ENCODE data around the gene ZNF143. TPM values are rescaled to one million over a fixed set of nuclear protein-coding genes. Genes with fewer than 3 reads are reported as not detected.

Gene ZNF143
- total and polyA plus RNA-seq, 2 of the 13 experiments (the other 11 are each of a cell fraction or from before 2014, with no cell fraction given), result 22.4 to 35.6 TPM

DNA sequence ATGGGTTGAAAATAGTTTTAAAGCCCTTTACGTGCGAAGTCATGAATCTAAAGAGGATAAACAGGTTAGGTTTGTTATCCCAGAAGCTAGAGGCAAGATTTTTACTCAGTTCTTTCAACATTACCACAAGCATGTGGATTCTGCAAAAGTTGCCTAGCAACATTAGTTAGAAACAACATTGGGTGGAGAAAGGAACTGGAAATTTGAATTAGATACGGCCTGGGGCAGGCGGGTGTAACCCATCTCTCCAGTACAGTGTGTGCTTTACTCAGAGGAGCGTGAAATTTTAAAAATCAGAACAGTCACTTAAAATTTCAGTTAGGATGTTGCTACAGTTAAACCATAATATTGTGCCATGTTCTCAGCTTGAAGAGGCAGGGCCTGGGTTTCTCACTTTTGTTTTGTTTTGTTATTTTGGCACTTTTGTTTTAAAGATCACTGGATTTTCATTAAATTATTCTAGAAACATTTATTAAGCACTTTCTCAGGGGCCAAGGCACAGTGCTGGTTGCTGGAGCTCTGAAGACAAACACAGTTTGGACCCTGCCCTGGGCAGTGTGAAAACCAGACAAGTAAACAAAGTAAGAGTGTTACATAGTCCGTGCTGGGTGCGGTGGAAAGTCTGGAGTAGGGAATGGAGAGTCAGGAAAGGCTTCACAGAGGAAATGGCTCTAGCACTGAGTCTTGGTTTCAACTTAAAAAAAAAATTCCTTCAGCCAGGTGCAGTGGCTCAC lies 108.2 kb downstream of the ZNF143 start (continued):
- TF ChIP-seq, protein P1, sequence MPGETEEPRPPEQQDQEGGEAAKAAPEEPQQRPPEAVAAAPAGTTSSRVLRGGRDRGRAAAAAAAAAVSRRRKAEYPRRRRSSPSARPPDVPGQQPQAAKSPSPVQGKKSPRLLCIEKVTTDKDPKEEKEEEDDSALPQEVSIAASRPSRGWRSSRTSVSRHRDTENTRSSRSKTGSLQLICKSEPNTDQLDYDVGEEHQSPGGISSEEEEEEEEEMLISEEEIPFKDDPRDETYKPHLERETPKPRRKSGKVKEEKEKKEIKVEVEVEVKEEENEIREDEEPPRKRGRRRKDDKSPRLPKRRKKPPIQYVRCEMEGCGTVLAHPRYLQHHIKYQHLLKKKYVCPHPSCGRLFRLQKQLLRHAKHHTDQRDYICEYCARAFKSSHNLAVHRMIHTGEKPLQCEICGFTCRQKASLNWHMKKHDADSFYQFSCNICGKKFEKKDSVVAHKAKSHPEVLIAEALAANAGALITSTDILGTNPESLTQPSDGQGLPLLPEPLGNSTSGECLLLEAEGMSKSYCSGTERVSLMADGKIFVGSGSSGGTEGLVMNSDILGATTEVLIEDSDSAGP (CRISPR knock-in tag; IDR thresholded peaks at IDR 0.05; ENCODE audit: borderline replicate concordance), result no peak
- peak; percentile 49; the same call in 1 of the 2 replicates for TF ChIP-seq KDM5A (IDR thresholded peaks at IDR 0.05; ENCODE audit: borderline replicate concordance, low read length)
- TF ChIP-seq JARID2 (CRISPR knock-in tag; IDR thresholded peaks at IDR 0.05; ENCODE audit: insufficient replicate concordance), result no peak
- TF ChIP-seq, protein P2, sequence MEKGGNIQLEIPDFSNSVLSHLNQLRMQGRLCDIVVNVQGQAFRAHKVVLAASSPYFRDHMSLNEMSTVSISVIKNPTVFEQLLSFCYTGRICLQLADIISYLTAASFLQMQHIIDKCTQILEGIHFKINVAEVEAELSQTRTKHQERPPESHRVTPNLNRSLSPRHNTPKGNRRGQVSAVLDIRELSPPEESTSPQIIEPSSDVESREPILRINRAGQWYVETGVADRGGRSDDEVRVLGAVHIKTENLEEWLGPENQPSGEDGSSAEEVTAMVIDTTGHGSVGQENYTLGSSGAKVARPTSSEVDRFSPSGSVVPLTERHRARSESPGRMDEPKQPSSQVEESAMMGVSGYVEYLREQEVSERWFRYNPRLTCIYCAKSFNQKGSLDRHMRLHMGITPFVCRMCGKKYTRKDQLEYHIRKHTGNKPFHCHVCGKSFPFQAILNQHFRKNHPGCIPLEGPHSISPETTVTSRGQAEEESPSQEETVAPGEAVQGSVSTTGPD (CRISPR knock-in tag; IDR thresholded peaks at IDR 0.05), result no peak
- peak; percentile 92 for TF ChIP-seq ZFP37 (CRISPR knock-in tag; IDR thresholded peaks at IDR 0.05; ENCODE audit: borderline replicate concordance)
- TF ChIP-seq ZNF775 (CRISPR knock-in tag; IDR thresholded peaks at IDR 0.05; ENCODE audit: borderline replicate concordance), result no peak
- 0 out of 2 replicates have a peak, but pooled peaks have one; percentile 29 for TF ChIP-seq ESRRA (CRISPR knock-in tag; IDR thresholded peaks at IDR 0.05; ENCODE audit: low read depth)
- no peak for TF ChIP-seq GPN1 (CRISPR knock-in tag; IDR thresholded peaks at IDR 0.05; ENCODE audit: borderline replicate concordance)
- peak; percentile 79 for TF ChIP-seq CCDC6 (CRISPR knock-in tag; IDR thresholded peaks at IDR 0.05)
- TF ChIP-seq, protein P3, sequence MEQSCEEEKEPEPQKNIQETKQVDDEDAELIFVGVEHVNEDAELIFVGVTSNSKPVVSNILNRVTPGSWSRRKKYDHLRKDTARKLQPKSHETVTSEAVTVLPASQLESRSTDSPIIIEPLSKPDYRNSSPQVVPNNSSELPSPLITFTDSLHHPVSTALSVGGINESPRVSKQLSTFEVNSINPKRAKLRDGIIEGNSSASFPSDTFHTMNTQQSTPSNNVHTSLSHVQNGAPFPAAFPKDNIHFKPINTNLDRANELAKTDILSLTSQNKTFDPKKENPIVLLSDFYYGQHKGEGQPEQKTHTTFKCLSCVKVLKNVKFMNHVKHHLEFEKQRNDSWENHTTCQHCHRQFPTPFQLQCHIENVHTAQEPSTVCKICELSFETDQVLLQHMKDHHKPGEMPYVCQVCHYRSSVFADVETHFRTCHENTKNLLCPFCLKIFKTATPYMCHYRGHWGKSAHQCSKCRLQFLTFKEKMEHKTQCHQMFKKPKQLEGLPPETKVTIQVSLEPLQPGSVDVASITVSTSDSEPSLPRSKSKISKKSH (CRISPR knock-in tag; IDR thresholded peaks at IDR 0.05; ENCODE audit: borderline replicate concordance), result no peak
- TF ChIP-seq, protein P4, sequence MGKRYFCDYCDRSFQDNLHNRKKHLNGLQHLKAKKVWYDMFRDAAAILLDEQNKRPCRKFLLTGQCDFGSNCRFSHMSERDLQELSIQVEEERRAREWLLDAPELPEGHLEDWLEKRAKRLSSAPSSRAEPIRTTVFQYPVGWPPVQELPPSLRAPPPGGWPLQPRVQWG (CRISPR knock-in tag; IDR thresholded peaks at IDR 0.05; ENCODE audit: borderline replicate concordance, low read depth), result no peak
- no peak for TF ChIP-seq ZNF496 (CRISPR knock-in tag; IDR thresholded peaks at IDR 0.05; ENCODE audit: insufficient replicate concordance)
- TF ChIP-seq, protein P5, sequence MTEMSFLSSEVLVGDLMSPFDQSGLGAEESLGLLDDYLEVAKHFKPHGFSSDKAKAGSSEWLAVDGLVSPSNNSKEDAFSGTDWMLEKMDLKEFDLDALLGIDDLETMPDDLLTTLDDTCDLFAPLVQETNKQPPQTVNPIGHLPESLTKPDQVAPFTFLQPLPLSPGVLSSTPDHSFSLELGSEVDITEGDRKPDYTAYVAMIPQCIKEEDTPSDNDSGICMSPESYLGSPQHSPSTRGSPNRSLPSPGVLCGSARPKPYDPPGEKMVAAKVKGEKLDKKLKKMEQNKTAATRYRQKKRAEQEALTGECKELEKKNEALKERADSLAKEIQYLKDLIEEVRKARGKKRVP (CRISPR knock-in tag; IDR thresholded peaks at IDR 0.05), result peak in 1 of 2 experiments; percentile 80; a peak in 2 of 4 replicates
- no peak for TF ChIP-seq MEIS1 (CRISPR knock-in tag; IDR thresholded peaks at IDR 0.05; ENCODE audit: borderline replicate concordance)
- TF ChIP-seq, protein P6, sequence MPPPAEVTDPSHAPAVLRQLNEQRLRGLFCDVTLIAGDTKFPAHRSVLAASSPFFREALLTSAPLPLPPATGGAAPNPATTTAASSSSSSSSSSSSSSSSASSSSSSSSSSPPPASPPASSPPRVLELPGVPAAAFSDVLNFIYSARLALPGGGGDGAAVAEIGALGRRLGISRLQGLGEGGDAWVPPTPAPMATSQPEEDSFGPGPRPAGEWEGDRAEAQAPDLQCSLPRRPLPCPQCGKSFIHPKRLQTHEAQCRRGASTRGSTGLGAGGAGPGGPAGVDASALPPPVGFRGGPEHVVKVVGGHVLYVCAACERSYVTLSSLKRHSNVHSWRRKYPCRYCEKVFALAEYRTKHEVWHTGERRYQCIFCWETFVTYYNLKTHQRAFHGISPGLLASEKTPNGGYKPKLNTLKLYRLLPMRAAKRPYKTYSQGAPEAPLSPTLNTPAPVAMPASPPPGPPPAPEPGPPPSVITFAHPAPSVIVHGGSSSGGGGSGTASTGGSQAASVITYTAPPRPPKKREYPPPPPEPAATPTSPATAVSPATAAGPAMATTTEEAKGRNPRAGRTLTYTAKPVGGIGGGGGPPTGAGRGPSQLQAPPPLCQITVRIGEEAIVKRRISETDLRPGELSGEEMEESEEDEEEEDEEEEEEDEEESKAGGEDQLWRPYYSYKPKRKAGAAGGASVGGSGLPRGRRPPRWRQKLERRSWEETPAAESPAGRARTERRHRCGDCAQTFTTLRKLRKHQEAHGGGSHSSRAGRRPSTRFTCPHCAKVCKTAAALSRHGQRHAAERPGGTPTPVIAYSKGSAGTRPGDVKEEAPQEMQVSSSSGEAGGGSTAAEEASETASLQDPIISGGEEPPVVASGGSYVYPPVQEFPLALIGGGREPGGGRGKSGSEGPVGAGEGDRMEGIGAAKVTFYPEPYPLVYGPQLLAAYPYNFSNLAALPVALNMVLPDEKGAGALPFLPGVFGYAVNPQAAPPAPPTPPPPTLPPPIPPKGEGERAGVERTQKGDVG (CRISPR knock-in tag; IDR thresholded peaks at IDR 0.05; ENCODE audit: borderline replicate concordance), result no peak
- TF ChIP-seq SRSF1 (optimal IDR thresholded peaks at IDR 0.05; ENCODE audit: low read depth, low read length), result no peak
- TF ChIP-seq TOPORS (CRISPR knock-in tag; IDR thresholded peaks at IDR 0.05), result peak; percentile 67; the same call in 1 of the 2 replicates
